ENCODE data around the gene C3orf85. TPM values are rescaled to one million over a fixed set of nuclear protein-coding genes. Genes with fewer than 3 reads are reported as not detected.
"Not testable (repeated sequence)": the region's sequence is repeated elsewhere in the genome, so short reads cannot be mapped to it uniquely, and the experiment has no call there.

C3orf85 gene, protein sequence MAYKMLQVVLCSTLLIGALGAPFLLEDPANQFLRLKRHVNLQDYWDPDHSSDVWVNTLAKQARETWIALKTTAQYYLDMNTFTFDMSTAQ
- total RNA-seq, result not detected
- long read RNA-seq, donor 1, result 0 reads
- long read RNA-seq, donor 2, result 0 reads

DNA sequence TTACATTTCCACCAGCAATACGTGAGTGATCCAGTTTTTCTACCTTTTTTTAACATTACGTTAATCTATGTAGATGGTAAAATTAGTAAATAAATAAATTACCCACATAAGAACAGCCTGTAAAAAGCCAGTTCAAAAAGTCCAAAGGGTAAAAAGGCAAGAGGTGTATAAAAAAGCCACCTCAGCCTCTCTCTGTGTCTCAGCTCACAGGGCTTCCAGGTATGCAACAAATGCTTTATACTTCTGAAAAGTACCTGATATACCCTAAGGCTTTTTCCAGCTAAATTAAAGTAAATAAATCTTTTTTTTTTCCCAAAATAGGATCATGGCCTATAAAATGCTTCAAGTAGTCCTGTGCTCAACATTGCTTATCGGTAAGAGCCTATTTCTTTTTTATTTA, at the start of gene C3orf85:
Gene C3orf85 (plus strand): TSS at position 197 of the 400 bp plus-strand sequence. CDS start 129 bp downstream, at position 326.
- intact Hi-C loops (cut with DNase I), result no loop called here
- DNase-seq (ENCODE audit: low spot score), result no peak

DNA sequence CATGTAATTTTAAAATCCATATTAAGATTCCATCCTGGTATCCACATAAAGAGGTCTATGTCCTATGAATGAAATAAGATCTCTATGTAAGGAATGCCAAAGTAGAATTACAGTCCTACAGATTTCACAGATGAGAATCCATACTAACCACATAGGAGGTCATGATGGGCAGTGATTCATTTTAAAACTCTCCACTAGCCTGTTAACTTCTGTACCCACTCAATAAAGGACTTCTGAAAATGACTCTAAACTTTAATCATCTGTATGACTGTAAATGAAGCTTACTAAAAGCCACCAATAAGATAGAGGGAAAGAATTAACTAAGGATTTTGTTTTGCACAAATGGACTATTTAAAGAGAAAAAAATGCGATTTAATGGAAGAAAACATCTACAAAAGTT, 47.3 kb upstream of the C3orf85 start:
- no peak for DNase-seq (ENCODE audit: low spot score)
- intact Hi-C loops (cut with DNase I), result no loop called here

DNA sequence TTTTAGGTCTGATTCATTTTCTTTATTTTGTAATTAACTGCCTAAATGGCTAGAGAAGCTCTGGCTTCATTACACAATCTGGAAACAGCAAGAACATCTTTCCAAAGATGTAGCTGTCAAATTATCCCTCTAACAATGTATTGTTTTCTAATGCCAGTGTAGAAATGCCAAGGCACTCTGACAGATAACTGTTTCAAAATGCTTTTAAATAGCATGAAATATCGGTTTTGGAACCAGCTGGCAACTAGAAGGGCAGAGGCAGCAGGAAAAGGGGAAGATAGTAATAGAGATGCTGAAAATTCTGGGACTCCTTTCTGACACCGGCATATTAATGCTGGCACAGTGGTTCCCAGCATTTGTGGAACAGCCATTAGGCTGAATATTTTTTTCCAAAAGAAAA, 44.7 kb upstream of the C3orf85 start:
- DNase-seq (ENCODE audit: low spot score), result no peak
- intact Hi-C loops (cut with DNase I), result no loop called here

DNA sequence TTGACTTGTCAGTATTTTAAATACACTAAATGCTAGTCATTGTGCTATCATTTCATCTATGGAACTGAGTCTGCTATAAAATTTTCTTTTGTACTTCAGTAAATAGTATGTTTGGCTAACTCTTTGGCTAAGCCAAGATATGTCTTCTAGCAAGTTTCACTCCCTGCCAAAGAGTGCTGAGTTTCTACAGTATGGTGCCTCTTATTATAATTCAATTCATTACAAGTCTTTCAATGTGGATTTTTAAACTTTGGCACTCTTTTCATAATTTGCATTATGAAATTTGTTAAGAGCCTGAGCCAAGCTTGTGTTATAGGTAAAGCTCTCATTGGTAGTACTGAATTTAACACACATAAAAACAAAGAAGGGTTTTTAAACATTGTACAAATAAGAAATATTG, 43.0 kb upstream of the C3orf85 start:
- DNase-seq (ENCODE audit: low spot score), result no peak
- intact Hi-C loops (cut with DNase I), result no loop called here

DNA sequence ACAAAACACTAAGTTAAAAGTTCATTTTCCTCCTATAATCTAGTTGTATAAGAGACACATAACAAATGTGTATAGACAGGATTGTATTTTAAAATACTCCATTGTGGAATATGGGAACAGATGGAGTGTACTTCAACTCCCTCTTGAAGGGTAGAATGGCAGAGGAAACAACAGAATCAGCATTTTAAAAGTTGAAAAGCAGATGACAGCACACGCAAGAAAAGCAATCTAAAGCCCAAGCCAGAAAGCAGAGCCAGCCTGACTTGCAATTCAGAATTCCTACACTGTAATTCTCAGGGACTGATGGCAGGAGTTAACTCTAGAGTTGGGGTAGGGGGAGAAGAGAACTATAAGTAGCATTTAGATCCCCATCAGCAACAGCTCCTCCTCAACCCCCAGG, 41.4 kb upstream of the C3orf85 start:
- no peak for DNase-seq (ENCODE audit: low spot score)
- intact Hi-C loops (cut with DNase I), result no loop called here

DNA sequence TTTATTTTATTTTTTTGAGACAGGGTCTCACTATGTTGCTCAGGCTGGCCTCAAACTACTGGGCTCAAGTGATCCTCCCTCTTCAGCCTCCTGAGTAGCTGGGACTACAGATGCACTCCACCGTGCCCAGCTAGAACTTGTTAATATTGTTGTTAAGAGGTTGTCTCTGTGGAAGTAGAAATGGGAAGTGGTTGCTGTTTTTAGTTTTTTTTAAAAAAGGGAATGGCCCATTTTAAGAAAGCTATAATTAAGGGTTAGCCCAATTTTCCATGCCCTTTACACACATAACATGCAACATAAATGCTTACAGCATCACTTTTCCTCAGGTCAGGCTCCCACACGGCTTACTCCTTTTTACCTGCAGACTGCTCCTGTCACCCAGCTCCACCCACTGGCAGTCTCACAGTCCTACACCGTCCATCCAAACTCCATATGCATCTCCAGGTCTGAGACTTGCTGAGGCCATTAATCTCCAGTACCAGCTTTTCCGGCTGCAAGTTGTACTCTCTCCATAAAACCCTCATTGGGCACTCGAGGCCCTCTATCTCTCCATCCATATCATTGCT, 38.4 kb upstream of the C3orf85 start:
- DNase-seq (ENCODE audit: low spot score), result no peak
- intact Hi-C loops (cut with DNase I), result no loop called here

DNA sequence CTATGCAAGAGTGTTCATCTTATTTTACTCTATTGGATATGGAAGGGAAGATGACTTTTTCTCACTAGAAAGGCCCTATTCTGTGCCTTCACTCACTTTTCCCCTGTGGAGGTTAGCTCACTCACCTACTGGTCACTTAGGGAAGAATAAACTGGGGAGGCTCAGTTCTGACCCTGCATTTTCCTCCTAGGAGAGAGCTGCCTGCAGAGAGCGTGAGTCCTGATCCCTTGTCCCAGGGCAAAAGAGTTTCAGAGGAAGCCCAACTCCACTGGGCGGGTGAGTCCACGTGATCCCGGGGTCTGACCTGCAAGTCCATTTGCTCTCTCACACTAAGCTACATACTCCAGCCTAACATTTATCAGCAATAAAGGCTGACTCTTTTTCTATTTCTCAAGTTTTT, 26.9 kb upstream of the C3orf85 start:
- intact Hi-C loops (cut with DNase I), result no loop called here
- no peak for DNase-seq (ENCODE audit: low spot score)

DNA sequence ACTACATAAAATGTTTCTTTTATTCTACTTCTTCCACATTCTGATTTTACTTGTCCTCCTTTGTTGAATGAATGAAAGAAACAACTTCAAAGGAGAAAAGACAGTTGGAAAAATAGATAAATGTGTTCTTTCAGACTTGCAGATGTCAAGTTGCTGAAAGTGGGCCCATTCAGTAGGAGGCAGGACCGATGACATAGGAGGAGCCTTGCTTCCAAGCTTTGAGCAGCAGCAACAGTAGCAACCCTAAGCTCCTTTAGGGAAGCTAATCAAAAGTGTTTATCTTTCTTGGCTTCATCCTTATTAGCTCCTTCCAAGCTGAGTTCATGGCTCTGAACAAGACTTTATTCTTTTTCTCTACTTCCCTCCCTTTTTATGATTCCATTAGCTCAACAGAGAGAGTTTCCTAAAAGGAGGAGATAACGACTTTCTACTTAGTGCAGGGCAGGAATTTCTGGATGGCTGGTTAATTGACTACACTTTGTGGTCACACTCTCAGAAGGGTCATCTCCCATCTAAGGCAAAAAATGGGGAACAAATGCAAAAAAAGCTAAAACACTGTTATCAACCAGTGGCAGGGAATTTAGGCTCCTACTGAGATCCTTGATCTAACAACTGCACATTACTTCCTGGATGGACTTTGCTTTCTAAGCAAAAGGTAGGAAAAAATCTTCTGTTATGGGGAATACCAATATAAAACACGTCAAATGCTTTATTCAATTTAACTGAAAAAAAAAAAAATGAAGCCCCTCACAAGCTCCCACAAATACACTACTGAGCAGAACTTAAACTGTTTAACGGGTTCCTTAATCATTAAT, 23.4 kb upstream of the C3orf85 start:
- intact Hi-C loops (cut with DNase I), result no loop called here
- no peak for DNase-seq (ENCODE audit: low spot score)

DNA sequence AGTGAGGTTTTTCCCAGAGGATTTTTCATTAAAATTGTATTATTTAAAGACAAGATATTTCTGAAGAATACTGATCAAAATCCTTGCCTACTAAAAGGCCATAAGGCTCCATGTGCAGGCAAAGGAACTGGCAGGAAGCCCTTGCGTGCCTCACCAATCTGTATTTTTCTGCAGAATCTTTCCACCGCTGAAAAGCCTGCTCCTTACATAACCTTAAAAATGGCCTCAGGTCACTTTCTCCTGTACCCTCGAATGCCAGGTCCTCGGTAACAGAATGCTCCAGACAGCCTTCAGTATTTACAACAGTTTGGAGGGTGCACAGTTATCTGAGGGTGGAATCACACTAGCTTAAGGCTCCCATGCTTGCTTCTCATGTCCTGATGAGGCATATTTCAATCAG, 21.8 kb upstream of the C3orf85 start:
- DNase-seq (ENCODE audit: low spot score), result no peak
- intact Hi-C loops (cut with DNase I), result no loop called here

DNA sequence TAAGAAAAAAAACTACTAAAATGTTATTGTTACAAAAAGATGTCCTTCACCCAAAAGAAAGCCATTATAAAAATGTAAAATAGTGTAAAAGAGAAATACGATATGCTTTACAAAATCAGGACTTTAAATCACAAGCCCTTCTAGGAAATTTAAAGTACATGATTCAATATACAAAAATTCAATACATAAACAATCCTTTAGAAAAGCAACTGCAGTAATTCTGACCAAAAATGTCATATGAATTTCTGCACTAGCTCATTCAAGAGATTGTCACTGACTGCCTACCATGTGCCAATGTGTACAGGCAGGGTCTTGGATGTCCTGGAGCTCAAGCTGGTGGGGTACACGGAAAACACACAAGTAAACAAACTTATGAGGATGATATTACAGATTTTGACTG, 21.1 kb upstream of the C3orf85 start:
- no peak for DNase-seq (ENCODE audit: low spot score)
- intact Hi-C loops (cut with DNase I), result no loop called here

DNA sequence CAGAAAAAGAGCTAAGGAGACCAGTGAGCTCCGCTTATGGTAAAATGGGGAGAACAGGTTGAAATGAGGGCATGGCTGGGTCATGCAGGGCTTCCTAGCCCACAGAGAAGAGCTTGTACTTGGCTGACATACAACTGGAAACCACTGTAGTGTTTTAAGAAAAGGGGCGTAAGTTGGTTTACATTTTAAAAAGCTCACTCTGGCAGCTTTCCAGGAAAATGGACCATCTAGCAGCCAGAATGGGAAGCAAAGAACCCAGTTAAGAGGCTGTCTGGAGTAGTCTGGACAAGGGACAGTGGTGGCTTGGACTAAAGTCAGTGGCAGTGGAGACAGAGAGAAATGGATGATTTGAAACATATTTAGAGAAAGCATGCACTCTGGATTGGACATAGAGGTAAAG, 20.5 kb upstream of the C3orf85 start:
- intact Hi-C loops (cut with DNase I), result no loop called here

DNA sequence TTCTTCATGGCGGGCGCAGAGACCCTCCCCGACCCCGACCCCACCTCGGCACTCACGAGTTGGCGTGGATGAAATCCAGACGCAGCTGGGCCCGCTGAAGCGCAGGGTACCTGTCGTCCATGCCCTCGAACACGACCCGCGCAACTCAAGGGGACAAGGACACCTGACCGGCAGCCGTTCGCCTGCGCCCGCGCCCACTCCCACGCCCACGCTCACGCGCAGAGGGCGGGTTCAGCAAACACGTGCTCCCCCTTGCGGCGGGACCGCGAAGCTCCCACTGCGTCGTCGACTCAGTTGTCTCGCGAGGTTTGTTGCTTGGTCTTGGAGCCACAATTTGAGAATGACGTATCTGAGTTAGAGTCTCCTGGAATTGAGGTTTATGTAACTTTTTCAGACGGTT, 18.6 kb upstream of the C3orf85 start, which contains the start of gene MORC1:
Gene MORC1 (minus strand): TSS at position 196 of the 400 bp plus-strand sequence. CDS start 75 bp downstream, at position 121.
- DNase-seq (ENCODE audit: low spot score), result no peak
- intact Hi-C loops (cut with DNase I), result no loop called here

More for the DNA sequence above, 20.5 kb upstream of the C3orf85 start:
- no peak for DNase-seq (ENCODE audit: low spot score)

DNA sequence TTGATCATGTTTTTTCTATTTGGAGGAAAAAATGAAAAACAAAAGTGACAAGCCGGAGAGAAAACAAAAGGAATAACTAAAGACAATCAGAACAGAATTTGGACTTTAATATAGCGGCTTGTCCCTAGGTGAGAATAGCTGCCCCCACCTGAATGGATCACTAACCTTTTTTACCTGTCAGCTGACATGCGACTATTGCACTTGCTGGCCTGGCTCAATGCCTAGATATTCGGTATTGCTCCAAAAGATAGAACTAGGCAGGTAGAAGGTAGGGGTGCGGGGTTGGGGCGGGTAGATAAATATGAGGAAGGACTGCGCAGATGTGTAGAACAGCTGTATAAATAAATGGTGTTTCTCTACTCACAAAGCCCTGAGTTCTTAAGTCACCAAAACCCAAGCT, 17.9 kb upstream of the C3orf85 start:
- intact Hi-C loops (cut with DNase I), result no loop called here
- DNase-seq (ENCODE audit: low spot score), result no peak

DNA sequence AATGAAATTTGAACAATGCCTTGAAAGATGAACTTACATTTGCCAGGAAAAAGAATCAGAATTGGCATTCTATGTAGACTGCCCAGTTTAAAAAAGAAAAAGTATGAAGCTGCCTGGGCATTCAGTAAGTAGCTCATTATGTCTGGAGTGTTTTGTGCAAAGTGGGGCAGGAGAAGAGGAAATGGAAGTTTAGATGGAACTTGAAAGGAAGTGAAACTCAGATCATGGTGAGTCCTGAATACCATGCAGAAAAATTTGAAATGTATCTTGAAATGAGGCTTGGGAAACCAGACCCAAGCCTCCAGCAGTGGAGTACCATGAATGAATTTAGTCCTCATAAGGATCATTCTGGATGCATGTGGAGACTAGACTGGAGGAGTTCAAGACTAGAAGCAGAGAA, 13.8 kb upstream of the C3orf85 start:
- DNase-seq (ENCODE audit: low spot score), result no peak
- intact Hi-C loops (cut with DNase I), result no loop called here

DNA sequence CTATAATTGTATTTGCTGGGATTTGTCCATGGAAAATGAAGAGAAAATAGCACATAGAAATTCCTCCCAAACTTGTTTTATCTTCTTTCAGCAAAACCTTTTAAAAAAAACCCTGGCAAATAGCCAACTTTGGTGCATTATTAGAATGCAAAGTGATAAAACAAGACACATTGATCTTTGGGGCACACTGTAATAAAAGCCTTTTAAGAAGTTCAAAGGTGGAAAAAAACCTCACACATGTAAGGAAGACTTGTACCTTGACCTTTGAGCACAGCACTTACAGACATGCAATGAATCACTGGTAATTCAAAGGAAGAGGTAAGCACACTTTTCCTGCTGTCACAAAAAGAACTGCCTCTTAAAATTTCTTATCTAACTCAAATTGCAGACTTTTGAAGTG, 10.6 kb upstream of the C3orf85 start:
- intact Hi-C loops (cut with DNase I), result no loop called here
- DNase-seq (ENCODE audit: low spot score), result no peak

DNA sequence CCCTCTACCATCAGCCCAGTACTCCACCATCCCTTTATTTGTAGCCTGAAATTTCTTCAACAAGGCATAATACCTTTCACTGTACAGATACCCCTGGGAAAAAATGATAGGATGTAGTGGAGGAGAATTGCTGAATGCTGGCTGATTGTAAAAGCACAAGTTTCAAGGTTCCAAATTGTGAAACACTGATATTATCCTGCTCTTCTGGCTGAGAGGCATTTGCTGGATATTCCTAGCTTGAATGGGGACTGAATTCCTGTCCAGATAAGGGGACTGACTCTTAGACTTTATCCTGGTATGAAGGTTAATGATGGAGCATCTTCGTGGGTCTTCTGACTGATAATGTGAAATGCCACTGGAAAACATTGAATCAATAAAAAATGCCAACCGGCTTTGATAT, 9.0 kb upstream of the C3orf85 start:
- intact Hi-C loops (cut with DNase I), result no loop called here
- no peak for DNase-seq (ENCODE audit: low spot score)

DNA sequence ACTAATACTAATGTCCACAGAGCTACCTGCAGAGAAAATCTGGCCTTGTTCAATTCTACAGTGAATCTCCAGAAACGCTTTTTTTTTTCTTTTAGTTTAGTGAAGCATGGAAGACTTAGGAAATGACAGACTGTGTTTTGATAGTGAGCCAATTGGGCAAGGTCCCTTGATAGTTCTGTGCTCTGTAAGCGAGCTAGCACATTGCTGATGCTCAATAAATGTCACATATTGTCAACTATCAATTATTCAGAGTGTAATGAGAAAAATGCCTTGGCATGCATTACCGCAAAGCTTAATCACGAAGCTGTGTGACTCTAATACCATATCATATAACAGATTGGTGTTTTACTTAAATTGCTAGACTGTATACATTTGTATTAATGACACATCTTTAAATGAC, 5.2 kb upstream of the C3orf85 start:
- intact Hi-C loops (cut with DNase I), result no loop called here
- DNase-seq (ENCODE audit: low spot score), result no peak

DNA sequence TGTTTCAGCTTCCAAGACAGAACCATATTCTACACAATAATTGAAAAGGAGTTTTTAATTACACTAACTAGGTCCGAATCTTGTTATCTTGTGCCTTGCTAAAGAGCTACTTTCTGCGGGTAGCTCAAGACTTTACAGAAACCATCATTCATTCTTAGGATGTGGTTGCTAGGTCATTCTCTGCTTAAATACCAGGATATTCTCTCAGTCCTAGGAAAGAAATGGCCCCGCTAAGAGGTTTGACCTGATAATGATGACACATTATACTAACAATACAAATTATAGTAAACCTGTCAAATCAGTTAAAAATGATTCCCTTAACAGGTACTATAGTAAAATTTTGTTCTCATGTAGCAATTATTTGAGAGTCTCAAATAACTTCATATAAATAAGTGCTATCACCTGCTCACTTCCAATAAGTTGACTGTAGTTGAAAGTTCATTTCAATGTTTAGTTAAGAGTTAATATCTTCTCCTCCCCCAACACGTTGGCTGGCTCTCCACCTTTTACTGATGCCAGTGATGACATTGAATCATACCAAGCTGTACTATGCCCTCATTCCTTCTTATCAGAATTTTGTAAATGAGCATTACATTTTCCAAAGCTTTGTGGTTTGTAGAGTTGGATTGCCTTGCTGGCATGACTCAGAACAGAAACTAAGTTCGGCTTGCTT, 3.6 kb upstream of the C3orf85 start:
- intact Hi-C loops (cut with DNase I), result no loop called here
- no peak for DNase-seq (ENCODE audit: low spot score)

DNA sequence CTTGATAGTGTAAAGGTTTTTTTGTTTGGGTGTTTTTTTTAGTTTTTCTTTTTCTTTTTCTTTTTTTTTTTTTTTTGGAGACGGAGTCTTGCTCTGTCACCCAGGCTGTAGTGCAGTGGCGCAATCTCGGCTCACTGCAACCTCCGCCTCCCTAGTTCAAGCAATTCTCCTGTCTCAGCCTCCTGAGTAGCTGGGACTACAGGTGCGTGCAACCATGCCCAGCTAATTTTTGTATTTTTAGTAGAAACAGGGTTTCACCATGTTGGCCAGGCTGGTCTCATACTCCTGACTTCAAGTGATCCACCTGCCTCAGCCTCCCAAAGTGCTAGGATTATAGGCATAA, 3.1 kb upstream of the C3orf85 start:
- DNase-seq (ENCODE audit: low spot score); intact Hi-C loops (cut with DNase I): not testable (repeated sequence)

DNA sequence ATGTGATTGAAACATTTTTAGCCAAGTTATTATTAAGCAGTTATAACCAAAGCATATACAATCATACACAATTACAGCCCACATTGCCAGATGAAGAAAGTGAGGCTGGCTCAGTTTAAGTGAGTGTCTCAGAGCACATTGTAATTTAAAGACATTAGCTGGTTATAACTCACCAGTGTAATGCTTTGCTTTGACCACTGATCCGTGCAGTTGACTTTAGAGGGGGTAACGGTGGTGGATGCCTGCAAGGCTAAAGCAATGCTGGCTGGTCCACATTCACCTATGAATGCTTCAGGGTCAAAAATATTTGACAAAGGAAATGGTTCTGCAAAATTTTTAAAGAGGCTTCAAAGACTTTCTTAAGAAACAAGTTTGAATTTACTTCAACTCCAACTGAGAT, 1.2 kb downstream of the C3orf85 start:
- DNase-seq (ENCODE audit: low spot score), result no peak
- intact Hi-C loops (cut with DNase I), result no loop called here

Data from posterior vena cava (tissue), 2 donors.